WTC11 (cell line): Measurements from ENCODE around the gene MARS1. TPM values are rescaled to one million over a fixed set of nuclear protein-coding genes. Genes with fewer than 3 reads are reported as not detected.
A peak's percentile ranks its signal among the peaks of the same experiment; 100 is the strongest.
"Not testable (repeated sequence)": the region's sequence is repeated elsewhere in the genome, so short reads cannot be mapped to it uniquely, and the experiment has no call there.

Source experiments
- ATAC-seq: fragments of 200-7000 bp; cut with Tn5 transposase; 2 replicates; pipeline ENCODE4 v1.10.0; 2021; ENCODE audit warnings: mild to moderate bottlenecking, moderate library complexity
- CTCF ChIA-PET: fragments of 300-600 bp; sonication (Branson Sonifier 250); formaldehyde crosslinking; loops from one replicate; lab custom pipeline; 2021; ENCODE audit warnings: antibody characterized with exemption; lab: Charles Lee
- POLR2A ChIA-PET: fragments of 350-600 bp; sonication (Branson Sonifier 250); formaldehyde crosslinking; loops from one replicate; lab custom pipeline; 2021; ENCODE audit warnings: antibody characterized with exemption; lab: Charles Lee
- DNase-seq: peaks from one replicate; pipeline ENCODE4 v3.0.0; 2021; ENCODE audit warnings: low spot score
- H3K27ac Mint-ChIP-seq: 2 replicates; pipeline ENCODE4 v1.8.0; 2021; ENCODE audit warnings: mixed read lengths
- H3K27me3 Mint-ChIP-seq: 2 replicates; pipeline ENCODE4 v1.8.0; 2021; ENCODE audit warnings: low read depth, mild to moderate bottlenecking, moderate library complexity, mixed read lengths
- H3K36me3 Mint-ChIP-seq: 2 replicates; pipeline ENCODE4 v1.8.0; 2021; ENCODE audit warnings: mixed read lengths
- H3K4me1 Mint-ChIP-seq: 2 replicates; pipeline ENCODE4 v1.8.0; 2022; ENCODE audit warnings: mixed read lengths
- H3K4me3 Mint-ChIP-seq: 2 replicates; pipeline ENCODE4 v1.8.0; 2021; ENCODE audit warnings: mild to moderate bottlenecking, moderate library complexity, mixed read lengths
- H3K9me3 Mint-ChIP-seq: 2 replicates; pipeline ENCODE4 v1.8.0; 2021; ENCODE audit warnings: mixed read lengths
- AFF4 ChIP-seq: sonication (generic); formaldehyde crosslinking; IDR thresholded peaks from 2 replicates; pipeline ENCODE4 v1.8.1; 2023; ENCODE audit warnings: mild to moderate bottlenecking, missing genetic modification reagents, borderline replicate concordance
- ATF1 ChIP-seq: sonication (generic); formaldehyde crosslinking; IDR thresholded peaks from 2 replicates; pipeline ENCODE4 v1.8.1; 2023; ENCODE audit warnings: mild to moderate bottlenecking, moderate library complexity, missing genetic modification reagents
- ATF2 ChIP-seq: sonication (generic); formaldehyde crosslinking; IDR thresholded peaks from 2 replicates; pipeline ENCODE4 v1.8.1; 2022; ENCODE audit warnings: low read depth, missing genetic modification reagents, borderline replicate concordance
- E2F4 ChIP-seq: sonication (generic); formaldehyde crosslinking; IDR thresholded peaks from 2 replicates; pipeline ENCODE4 v1.8.1; 2022; ENCODE audit warnings: low read depth, mild to moderate bottlenecking, moderate library complexity, missing genetic modification reagents, borderline replicate concordance
- HMGXB4 ChIP-seq: sonication (generic); formaldehyde crosslinking; IDR thresholded peaks from 2 replicates; pipeline ENCODE4 v1.8.1; 2023; ENCODE audit warnings: mild to moderate bottlenecking, moderate library complexity, missing genetic modification reagents
- IRF1 ChIP-seq: sonication (generic); formaldehyde crosslinking; IDR thresholded peaks from 2 replicates; pipeline ENCODE4 v1.8.0; 2023; ENCODE audit warnings: missing genetic modification reagents
- MLX ChIP-seq: sonication (generic); formaldehyde crosslinking; IDR thresholded peaks from 2 replicates; pipeline ENCODE4 v1.8.1; 2023; ENCODE audit warnings: mild to moderate bottlenecking, missing genetic modification reagents, moderate library complexity
- MYBL2 ChIP-seq: sonication (generic); formaldehyde crosslinking; IDR thresholded peaks from 2 replicates; pipeline ENCODE4 v1.8.1; 2023; ENCODE audit warnings: mild to moderate bottlenecking, moderate library complexity, missing genetic modification reagents
- NFE2L1 ChIP-seq: sonication (generic); formaldehyde crosslinking; IDR thresholded peaks from 2 replicates; pipeline ENCODE4 v1.8.1; 2023; ENCODE audit warnings: missing genetic modification reagents
- NR1H2 ChIP-seq: sonication (generic); formaldehyde crosslinking; IDR thresholded peaks from 2 replicates; pipeline ENCODE4 v1.9.0; 2021; ENCODE audit warnings: mild to moderate bottlenecking, moderate library complexity, missing genetic modification reagents
- PRRX2 ChIP-seq: fragments of 250-450 bp; sonication (Bioruptor Pico); IDR thresholded peaks from 2 replicates; pipeline ENCODE4 v1.8.0; 2021; ENCODE audit warnings: mild to moderate bottlenecking
- STAT6 ChIP-seq: sonication (generic); formaldehyde crosslinking; conservative IDR thresholded peaks from 2 replicates; pipeline ENCODE4 v1.8.1; 2023; ENCODE audit warnings: mild to moderate bottlenecking, low read depth, missing genetic modification reagents, moderate library complexity
- TCF7 ChIP-seq: sonication (generic); formaldehyde crosslinking; IDR thresholded peaks from 2 replicates; pipeline ENCODE4 v1.8.0; 2022; ENCODE audit warnings: mild to moderate bottlenecking, low read depth, missing genetic modification reagents, moderate library complexity
- TEAD4 ChIP-seq: sonication (generic); formaldehyde crosslinking; IDR thresholded peaks from 2 replicates; pipeline ENCODE4 v1.8.0; 2022; ENCODE audit warnings: mild to moderate bottlenecking, missing genetic modification reagents
- TP53 ChIP-seq: sonication (generic); formaldehyde crosslinking; IDR thresholded peaks from 2 replicates; pipeline ENCODE4 v1.8.1; 2023; ENCODE audit warnings: mild to moderate bottlenecking, missing genetic modification reagents
- ZMAT4 ChIP-seq: fragments of 250-450 bp; sonication (Bioruptor Pico); IDR thresholded peaks from 2 replicates; pipeline ENCODE4 v1.9.0; 2021; ENCODE audit warnings: mild to moderate bottlenecking
- ZNF219 ChIP-seq: sonication (generic); formaldehyde crosslinking; IDR thresholded peaks from 2 replicates; pipeline ENCODE4 v1.8.0; 2023; ENCODE audit warnings: missing genetic modification reagents, mild to moderate bottlenecking, borderline replicate concordance
- ZNF263 ChIP-seq: sonication (generic); formaldehyde crosslinking; IDR thresholded peaks from 2 replicates; pipeline ENCODE4 v1.8.1; 2022; ENCODE audit warnings: low read depth, mild to moderate bottlenecking, moderate library complexity, missing genetic modification reagents
- ZNF416 ChIP-seq: fragments of 250-450 bp; sonication (Bioruptor Pico); IDR thresholded peaks from 2 replicates; pipeline ENCODE4 v1.9.0; 2021; ENCODE audit warnings: mild to moderate bottlenecking, inconsistent platforms
- total RNA-seq: library from RNA; stranded (reverse); gene quantifications from 3 replicates; pipeline ENCODE4 v1.2.3, GENCODE V29; 2021

The MARS1 gene
- total RNA-seq, 1 experiment from 2014 or later, result 367 TPM

GRCh38 chr12:57517187-57517586, 29.3 kb downstream of the MARS1 start (continued):
- TF ChIP-seq E2F4 (CRISPR knock-in tag) (no peak), ZNF416 (CRISPR knock-in tag) (no peak), MLX (CRISPR knock-in tag) (no peak), ZMAT4 (CRISPR knock-in tag) (no peak), TP53 (no peak), NFE2L1 (no peak), ATF2 (no peak), IRF1 (CRISPR knock-in tag) (no peak), NR1H2 (CRISPR knock-in tag) (no peak), HMGXB4 (CRISPR knock-in tag) (no peak), ATF1 (CRISPR knock-in tag) (no peak), PRRX2 (CRISPR knock-in tag) (no peak)

GRCh38 chr12:57517718-57518117, 29.9 kb downstream of the MARS1 start:
- ChIA-PET CTCF (interaction anchor here (1.4 kb wide), 1 partner anchor 66 kb away, joined by 4 read pairs; no protein-coding TSS in a partner anchor), POLR2A (interaction anchor here (0.7 to 1.4 kb wide), 2 partner anchors 86 to 300 kb away, joined by 4 read pairs; partner anchors contain the start of gene DTX3)
- peaks cover 26% of the 10 kb centered on the region for H3K4me1 Mint-ChIP-seq
- H3K4me3 Mint-ChIP-seq, H3K27ac Mint-ChIP-seq, H3K9me3 Mint-ChIP-seq, H3K27me3 Mint-ChIP-seq, ATAC-seq, DNase-seq: not testable (repeated sequence)
- H3K36me3 Mint-ChIP-seq, result peaks cover 58% of the 10 kb centered on the region

- Mint-ChIP-seq H3K27me3 (peaks cover 3% of the 10 kb centered on the region; the same call in 1 of the 2 replicates), H3K4me3 (peak overlapping the region; percentile 96), H3K9me3 (no peaks in the 10 kb centered on the region), H3K4me1 (peaks cover 29% of the 10 kb centered on the region), H3K36me3 (peaks cover 51% of the 10 kb centered on the region), H3K27ac (peak overlapping the region; percentile 3; the same call in 1 of the 2 replicates)
- ChIA-PET POLR2A (interaction anchor here (0.7 to 2.2 kb wide), 4 partner anchors 19 to 299 kb away, joined by 4 to 9 read pairs (median 4); partner anchors contain the start of genes DTX3 and GLI1), CTCF (interaction anchor here (1.4 kb wide), 1 partner anchor 65 kb away, joined by 4 read pairs; no protein-coding TSS in a partner anchor)
- DNase-seq (no peak), ATAC-seq (no peak)
- TF ChIP-seq AFF4 (CRISPR knock-in tag) (no peak), ZNF263 (CRISPR knock-in tag) (no peak), STAT6 (CRISPR knock-in tag) (no peak), ZNF219 (CRISPR knock-in tag) (no peak), MYBL2 (CRISPR knock-in tag) (no peak), TCF7 (CRISPR knock-in tag) (no peak), TEAD4 (CRISPR knock-in tag) (no peak)
These were observed 30.5 kb downstream of the MARS1 start for GRCh38 chr12:57518176-57518919.
